Fibroblast of pulmonary artery (primary cell): ENCODE results near the gene COL18A1.

ENCODE experiments used
- DNase-seq: peaks from one replicate; pipeline ENCODE4 v3.0.0-alpha.2; 2010; ENCODE audit warnings: low read depth
- H3K4me3 ChIP-seq: replicated peaks from 2 replicates; pipeline ENCODE4 v1.5.1; 2011; ENCODE audit warnings: low read depth, mild to moderate bottlenecking, control low read depth, low read length, moderate library complexity
- TF ChIP-seq, protein P1 (sequence below): IDR thresholded peaks from 2 replicates; pipeline ENCODE4 v1.5.1; 2011; ENCODE audit warnings: mild to moderate bottlenecking, control low read depth, low read length, inconsistent platforms; ENCODE audit errors: missing control alignments

Gene COL18A1

DNA sequence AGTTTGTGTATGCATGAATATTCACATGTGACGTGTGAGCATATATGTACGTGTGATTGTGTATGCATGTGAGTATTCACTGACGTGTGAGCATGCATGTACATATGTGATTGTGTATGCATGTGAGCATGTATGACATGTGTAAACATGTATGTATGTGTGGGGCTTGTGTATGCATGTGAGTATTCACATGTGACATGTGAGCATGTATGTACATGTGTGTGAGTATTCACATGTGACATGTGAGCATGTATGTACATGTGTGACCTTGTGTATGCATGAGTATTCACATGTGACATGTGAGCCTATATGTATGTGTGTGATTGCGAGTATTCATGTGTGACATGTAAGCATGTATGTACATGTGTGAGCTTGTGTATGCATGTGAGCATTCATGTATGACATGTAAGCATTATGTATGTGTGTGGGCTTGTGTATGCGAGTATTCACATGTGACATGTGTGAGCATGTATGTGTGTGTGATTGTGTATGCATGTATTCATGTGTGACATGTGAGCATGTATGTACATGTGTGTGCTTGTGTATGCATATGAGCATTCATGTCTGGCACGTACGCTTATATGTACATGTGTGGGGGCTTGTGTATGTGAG, 47.8 kb downstream of the COL18A1 start:
- no peak overlapping the region for H3K4me3 ChIP-seq
- DNase-seq, result no peak
- TF ChIP-seq, protein P1, sequence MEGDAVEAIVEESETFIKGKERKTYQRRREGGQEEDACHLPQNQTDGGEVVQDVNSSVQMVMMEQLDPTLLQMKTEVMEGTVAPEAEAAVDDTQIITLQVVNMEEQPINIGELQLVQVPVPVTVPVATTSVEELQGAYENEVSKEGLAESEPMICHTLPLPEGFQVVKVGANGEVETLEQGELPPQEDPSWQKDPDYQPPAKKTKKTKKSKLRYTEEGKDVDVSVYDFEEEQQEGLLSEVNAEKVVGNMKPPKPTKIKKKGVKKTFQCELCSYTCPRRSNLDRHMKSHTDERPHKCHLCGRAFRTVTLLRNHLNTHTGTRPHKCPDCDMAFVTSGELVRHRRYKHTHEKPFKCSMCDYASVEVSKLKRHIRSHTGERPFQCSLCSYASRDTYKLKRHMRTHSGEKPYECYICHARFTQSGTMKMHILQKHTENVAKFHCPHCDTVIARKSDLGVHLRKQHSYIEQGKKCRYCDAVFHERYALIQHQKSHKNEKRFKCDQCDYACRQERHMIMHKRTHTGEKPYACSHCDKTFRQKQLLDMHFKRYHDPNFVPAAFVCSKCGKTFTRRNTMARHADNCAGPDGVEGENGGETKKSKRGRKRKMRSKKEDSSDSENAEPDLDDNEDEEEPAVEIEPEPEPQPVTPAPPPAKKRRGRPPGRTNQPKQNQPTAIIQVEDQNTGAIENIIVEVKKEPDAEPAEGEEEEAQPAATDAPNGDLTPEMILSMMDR, result no peak

DNA sequence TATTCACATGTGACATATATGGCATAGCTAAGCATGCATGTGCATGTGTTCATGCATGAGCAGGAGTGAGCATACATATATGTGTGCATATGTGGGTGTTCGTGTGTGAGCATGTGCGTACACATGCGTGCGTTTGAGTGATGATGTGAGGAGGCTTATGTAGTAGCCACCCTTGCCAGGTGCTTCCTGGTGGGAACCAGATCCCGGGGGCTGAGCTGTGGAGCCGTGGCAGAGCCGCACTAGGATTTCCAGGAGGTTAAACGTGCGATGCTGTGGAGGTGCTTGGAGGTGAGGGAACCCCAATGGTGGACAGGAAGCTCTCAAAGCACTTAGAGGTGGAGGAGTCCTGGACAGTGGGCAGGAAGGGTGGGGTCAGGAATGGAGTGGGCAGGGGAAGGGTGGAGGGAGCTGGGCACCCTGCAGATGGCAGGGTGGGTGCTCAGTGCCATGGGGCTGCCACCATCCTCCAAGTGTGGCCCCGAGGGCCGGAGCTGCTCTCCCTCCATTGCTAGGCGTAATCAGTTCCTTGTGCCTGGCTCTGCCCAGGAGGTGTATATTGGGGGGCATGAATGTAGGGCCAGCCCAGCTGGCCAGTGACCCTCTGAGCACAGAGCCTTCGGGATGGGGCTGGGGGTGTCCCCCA, 48.5 kb downstream of the COL18A1 start:
- DNase-seq, result no peak
- H3K4me3 ChIP-seq, result no peak overlapping the region
- TF ChIP-seq, protein P1, result no peak

DNA sequence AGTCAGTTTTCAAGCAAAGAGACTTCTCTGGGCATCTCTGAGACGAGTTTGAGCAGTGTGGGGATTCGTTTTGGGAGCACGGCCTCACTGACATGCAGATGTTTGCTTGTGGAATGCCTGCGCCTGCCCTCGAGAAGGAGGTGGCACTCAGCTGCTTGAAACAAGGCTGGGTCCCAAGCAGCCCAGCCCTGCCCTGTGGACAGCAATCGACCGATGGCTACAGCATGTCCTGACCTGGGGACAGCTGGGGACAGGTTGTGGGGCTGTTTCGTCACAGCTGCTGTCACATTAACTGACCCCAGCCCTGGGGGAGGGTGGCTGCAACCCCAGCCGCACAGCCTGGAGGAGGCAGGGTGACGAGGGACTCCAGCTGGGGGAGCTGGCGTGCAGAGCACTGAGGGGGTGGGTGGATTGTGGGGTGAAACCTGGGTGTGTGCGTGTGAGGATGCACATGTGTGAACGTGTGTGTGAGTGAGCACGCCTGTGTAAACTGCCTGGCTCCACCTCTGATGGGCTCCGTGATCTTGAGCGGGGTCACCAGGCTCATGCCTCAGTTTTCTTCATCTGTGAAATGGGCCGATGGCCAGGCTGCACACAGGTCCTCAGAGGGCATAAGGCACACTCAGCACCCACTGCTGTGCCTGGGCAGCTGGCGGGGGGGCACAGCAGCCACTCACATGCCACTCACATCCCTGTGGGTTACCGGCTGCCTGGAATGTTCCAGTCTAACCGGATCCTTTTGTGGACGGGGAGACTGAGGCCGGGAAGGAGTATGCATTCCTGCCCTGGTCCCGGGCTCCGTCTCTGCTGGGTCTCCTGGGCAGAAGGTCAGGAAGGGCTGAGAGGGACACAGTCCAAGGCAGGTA, 49.3 kb downstream of the COL18A1 start:
- DNase-seq, result no peak
- no peak overlapping the region for H3K4me3 ChIP-seq
- TF ChIP-seq, protein P1, result no peak

DNA sequence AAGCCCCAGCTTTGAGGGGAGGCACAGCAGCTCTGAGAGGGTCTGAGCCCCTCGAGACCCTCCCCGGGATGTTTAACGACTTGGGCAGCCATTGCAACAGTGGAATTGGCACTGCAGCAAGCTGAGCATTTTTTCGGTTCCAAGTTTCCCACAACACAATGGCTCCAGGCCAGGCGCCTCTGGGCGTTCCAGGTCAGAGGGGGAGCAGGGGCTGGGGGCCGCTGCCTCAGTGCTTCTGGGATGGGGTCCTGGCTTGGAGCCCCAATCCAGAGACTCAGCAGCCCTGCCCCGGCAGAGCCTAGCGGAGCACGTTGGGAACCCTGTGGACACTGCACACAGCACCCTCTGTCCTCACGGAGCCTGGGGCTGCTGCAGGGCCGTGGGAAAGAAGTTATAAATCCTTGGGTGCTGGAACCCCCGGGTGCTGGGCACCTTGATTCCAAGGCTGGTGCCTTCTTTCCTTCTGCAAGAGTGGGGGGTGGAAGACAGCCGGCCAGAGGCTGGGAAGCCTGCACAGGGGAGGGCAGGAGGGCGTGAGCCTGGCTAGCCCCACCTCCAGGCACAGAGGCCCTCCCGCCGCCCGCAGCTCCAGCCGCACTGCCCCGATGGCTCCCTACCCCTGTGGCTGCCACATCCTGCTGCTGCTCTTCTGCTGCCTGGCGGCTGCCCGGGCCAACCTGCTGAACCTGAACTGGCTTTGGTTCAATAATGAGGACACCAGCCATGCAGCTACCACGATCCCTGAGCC, 50.1 kb downstream of the COL18A1 start:
- peak; percentile 51 for DNase-seq
- peak overlapping the region; percentile 17 for H3K4me3 ChIP-seq
- TF ChIP-seq, protein P1, result no peak

DNA sequence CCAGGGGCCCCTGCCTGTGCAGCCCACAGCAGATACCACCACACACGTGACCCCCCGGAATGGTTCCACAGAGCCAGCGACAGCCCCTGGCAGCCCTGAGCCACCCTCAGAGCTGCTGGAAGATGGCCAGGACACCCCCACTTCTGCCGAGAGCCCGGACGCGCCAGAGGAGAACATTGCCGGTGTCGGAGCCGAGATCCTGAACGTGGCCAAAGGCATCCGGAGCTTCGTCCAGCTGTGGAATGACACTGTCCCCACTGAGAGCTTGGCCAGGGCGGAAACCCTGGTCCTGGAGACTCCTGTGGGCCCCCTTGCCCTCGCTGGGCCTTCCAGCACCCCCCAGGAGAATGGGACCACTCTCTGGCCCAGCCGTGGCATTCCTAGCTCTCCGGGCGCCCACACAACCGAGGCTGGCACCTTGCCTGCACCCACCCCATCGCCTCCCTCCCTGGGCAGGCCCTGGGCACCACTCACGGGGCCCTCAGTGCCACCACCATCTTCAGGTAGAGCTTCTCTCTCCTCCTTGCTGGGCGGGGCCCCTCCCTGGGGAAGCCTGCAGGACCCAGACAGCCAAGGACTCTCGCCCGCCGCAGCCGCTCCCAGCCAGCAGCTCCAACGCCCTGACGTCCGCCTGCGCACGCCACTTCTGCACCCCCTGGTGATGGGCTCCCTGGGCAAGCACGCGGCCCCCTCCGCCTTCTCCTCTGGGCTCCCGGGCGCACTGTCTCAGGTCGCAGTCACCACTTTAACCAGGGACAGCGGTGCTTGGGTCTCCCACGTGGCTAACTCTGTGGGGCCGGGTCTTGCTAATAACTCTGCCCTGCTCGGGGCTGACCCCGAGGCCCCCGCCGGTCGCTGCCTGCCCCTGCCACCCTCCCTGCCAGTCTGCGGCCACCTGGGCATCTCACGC, 51.0 kb downstream of the COL18A1 start:
- TF ChIP-seq, protein P1, result no peak
- H3K4me3 ChIP-seq, result peak overlapping the region; percentile 17
- no peak for DNase-seq
